Dendritic cell treated with granulocyte-macrophage colony-stimulating factor and Interleukin-4, amounts not matched to agents 40 ng/mL and 50 ng/mL, for 4 days (primary cell): ENCODE measurements around the gene ZNF786.

Source experiments
- H3K27ac Mint-ChIP-seq: one replicate; pipeline ENCODE4 v1.8.0; 2022; ENCODE audit warnings: mild to moderate bottlenecking, mixed read lengths
- H3K27me3 Mint-ChIP-seq: one replicate; pipeline ENCODE4 v1.8.0; 2022; ENCODE audit warnings: mild to moderate bottlenecking, mixed read lengths
- H3K36me3 Mint-ChIP-seq: one replicate; pipeline ENCODE4 v1.8.0; 2022; ENCODE audit warnings: low read depth, mixed read lengths
- H3K4me1 Mint-ChIP-seq: one replicate; pipeline ENCODE4 v1.8.0; 2022; ENCODE audit warnings: low read depth, mixed read lengths
- H3K4me3 Mint-ChIP-seq: one replicate; pipeline ENCODE4 v1.8.0; 2022; ENCODE audit warnings: mild to moderate bottlenecking, moderate library complexity, mixed read lengths
- H3K9me3 Mint-ChIP-seq: one replicate; pipeline ENCODE4 v1.8.0; 2022; ENCODE audit warnings: mixed read lengths
- intact Hi-C: fragments of 100-400 bp; cut with micrococcal nuclease; formaldehyde crosslinking; loops from one replicate; pipeline ENCODE4 v1.15.0; 2022

The ZNF786 gene, protein sequence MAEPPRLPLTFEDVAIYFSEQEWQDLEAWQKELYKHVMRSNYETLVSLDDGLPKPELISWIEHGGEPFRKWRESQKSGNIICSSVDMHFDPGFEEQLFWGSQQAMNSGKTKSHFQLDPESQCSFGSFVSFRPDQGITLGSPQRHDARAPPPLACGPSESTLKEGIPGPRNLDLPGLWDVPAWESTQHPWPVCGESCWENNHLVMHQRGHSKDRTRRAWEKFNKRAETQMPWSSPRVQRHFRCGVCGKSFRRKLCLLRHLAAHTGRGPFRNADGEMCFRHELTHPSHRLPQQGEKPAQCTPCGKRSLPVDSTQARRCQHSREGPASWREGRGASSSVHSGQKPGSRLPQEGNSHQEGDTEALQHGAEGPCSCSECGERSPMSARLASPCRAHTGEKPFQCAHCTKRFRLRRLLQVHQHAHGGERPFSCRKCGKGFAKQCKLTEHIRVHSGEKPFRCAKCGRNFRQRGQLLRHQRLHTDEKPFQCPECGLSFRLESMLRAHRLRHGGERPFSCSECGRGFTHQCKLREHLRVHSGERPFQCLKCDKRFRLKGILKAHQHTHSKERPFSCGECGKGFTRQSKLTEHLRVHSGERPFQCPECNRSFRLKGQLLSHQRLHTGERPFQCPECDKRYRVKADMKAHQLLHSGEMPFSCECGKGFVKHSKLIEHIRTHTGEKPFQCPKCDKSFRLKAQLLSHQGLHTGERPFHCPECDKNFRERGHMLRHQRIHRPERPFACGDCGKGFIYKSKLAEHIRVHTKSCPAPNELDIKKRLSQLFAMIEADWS

DNA sequence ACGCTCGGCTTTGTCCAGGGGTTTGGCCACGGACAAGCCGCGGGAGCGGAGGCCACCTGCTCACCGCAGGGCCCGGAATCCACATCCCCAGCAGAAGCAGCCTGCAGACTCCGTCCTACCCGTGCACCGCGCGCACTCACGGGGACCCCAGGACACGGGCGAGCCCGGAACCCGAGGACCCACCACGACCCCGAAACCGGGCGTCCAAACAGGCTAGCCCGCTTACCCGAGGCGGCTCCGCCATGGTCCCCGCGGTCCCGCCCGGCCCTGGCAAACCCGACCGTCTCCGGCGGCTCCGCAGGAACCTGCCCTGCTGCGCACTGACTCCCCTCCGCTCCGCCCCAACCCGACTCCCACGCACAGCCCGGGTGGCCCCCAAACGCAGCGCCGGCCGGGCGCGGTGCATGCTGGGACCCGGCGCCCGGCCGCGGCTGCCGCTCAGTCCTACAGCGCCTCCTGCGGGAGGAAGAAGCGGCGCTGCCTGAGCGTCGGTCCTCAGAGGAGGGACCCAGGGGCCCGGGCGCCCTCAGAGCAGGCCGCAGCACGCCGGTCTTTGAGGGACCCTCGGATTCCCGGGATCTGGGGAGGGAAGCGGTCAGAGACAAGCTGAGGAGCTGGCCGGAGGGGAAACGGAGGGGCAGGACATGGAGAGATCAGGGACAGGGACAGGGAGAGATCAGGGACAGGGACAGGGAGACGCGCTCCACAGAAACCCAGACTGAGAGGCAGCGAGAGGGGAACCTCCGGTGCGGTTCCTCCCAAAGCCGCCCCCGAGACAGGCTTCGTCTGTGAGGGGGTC is at the start of gene ZNF786:
Gene ZNF786 (minus strand): TSS at position 322 of the 799 bp plus-strand sequence. CDS start 78 bp downstream, at position 244.
- H3K27me3 Mint-ChIP-seq, result no peaks in the 10 kb centered on the region
- peak within 1 kb of the TSS; percentile 98 for H3K4me3 Mint-ChIP-seq
- intact Hi-C loops, result loop anchor here (1.0 to 10.0 kb wide), 5 partner anchors 36 to 586 kb away; partner anchors contain the start of genes EZH2, PDIA4 and ZNF425
- peak within 1 kb of the TSS; percentile 90 for H3K27ac Mint-ChIP-seq
- H3K4me1 Mint-ChIP-seq, result peaks cover 42% of the 10 kb centered on the region
- no peaks in the 10 kb centered on the region for H3K9me3 Mint-ChIP-seq
- peaks cover 12% of the 10 kb centered on the region for H3K36me3 Mint-ChIP-seq

DNA sequence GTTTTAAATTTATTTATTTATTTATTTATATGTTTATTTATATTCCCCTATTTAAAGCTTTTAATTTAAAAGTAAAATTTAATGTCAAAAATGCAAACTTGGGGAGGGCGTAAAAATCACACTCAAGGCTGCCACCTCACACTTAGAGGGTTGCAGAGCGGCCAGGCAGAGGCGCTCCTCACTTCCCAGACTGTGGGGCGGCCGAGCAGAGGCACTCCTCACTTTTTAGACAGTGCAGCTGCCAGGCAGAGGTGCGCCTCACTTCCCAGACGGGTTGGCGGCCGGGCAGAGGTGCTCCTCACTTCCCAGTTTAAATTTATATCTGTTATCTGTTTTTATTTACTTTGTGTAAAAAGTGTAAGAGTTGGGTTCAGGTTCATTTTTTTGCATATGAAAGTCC is 45.6 kb upstream of the ZNF786 start:
- intact Hi-C loops, result no loop called here

DNA sequence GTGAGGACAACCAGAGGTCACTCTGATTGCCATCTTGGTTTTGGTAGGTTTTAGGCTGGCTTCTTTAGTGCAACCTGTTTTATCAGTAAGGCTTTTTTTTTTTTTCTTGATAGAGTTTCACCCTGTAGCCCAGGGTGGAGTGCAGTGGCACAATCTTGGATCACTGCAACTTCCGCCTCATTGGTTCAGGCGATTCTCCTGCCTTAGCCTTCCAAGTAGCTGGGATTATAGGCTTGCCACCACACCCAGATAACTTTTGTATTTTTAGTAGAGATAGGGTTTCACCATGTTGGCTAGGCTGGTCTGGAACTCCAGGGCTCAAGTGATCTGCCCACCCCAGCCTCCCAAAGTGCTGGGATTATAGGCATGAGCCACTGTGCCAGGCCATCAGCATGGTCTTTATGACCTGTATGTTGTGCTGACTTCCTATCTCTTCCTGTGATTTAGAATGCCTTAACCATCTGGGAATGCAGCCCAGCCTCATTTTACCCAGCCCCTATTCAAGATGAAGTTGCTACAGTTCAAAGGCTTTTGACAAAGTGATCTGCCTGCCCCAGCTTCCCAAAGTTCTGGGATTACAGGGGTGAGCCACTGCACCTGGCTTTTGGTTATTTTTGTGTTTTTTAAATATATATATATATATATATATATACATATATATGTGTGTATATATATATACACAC is 42.7 kb upstream of the ZNF786 start:
- Mint-ChIP-seq H3K4me3 (no peak overlapping the region), H3K36me3 (peaks cover 66% of the 10 kb centered on the region), H3K4me1 (peaks cover 5% of the 10 kb centered on the region), H3K27me3 (no peaks in the 10 kb centered on the region), H3K27ac (no peak overlapping the region), H3K9me3 (peaks cover 11% of the 10 kb centered on the region)
- intact Hi-C loops, result no loop called here

More for the DNA sequence above, 45.6 kb upstream of the ZNF786 start:
- peaks cover 48% of the 10 kb centered on the region for H3K36me3 Mint-ChIP-seq
- peaks cover under 1% of the 10 kb centered on the region for H3K9me3 Mint-ChIP-seq
- no peaks in the 10 kb centered on the region for H3K4me1 Mint-ChIP-seq
- no peaks in the 10 kb centered on the region for H3K27me3 Mint-ChIP-seq
- no peak overlapping the region for H3K27ac Mint-ChIP-seq
- H3K4me3 Mint-ChIP-seq, result no peak overlapping the region

DNA sequence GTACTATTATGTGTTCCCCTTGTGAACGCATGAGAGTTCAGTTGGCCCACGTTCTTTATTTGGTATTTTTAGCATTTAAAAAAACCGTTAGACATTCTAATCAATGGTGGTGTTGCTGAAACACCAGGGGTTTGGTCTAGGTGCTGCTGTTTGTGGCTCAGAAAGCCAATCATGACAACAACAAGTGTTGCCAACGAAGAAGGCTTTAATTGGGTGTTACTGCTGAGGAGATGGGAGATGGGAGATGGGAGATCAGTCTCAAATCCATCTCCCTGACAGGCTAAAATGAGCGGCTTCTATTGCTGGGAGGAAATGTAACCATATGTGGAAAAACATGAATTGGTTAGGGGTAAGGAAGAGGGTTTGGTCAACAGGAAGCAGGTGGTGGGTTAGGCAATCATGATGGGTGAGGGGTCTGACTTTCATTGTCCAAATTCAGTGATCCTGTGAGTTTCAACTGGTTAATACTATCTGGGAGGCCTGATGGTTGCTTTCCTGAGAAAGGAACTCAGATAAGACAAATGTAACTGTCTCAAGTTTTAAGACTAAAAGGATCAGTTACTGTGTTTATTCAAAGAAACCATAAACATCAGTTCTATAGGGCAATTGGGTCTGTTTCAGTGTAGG is 40.2 kb upstream of the ZNF786 start:
- peaks cover 11% of the 10 kb centered on the region for H3K9me3 Mint-ChIP-seq
- H3K27me3 Mint-ChIP-seq, result no peaks in the 10 kb centered on the region
- peaks cover 72% of the 10 kb centered on the region for H3K36me3 Mint-ChIP-seq
- no peak overlapping the region for H3K4me3 Mint-ChIP-seq
- no peak overlapping the region for H3K27ac Mint-ChIP-seq
- H3K4me1 Mint-ChIP-seq, result peaks cover 16% of the 10 kb centered on the region
- intact Hi-C loops, result no loop called here

DNA sequence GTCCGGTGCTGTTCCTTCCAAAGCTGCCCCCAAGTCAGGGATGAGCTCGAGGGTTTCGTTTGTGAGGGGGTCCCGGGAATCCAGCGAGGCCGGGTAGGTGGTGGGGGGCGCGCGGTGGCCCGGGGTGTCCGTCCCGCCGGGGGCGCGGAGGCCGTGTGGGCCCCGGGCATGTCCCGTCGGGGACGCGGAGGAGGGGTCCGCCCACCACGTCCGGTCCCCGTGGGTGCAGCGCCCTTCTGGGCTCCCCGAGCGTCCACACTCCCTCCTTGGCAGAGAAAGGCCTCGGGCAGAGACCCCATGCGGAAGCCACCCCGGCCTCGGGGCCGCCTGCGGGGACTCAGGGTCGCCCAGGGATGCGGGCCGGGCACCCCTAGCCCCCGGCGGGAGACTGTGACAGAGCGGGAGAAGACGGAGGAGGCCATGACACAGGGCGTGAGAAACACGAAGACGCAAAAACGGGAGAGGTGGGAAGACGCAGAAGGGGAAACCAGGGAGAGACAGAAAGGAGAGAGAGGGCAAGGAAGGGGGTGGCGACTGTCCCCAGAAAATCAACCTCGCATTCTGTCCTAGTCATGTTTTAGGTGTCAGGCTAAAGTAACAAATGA is 36.2 kb upstream of the ZNF786 start:
- peaks cover 4% of the 10 kb centered on the region for H3K27me3 Mint-ChIP-seq
- peaks cover 11% of the 10 kb centered on the region for H3K9me3 Mint-ChIP-seq
- intact Hi-C loops, result loop anchor here (1.0 to 2.0 kb wide), 4 partner anchors 21 to 186 kb away; partner anchors contain the start of genes PDIA4, ZNF398 and ZNF786
- H3K27ac Mint-ChIP-seq, result peak overlapping the region; percentile 93
- H3K36me3 Mint-ChIP-seq, result peaks cover 50% of the 10 kb centered on the region
- H3K4me1 Mint-ChIP-seq, result peaks cover 32% of the 10 kb centered on the region
- peak overlapping the region; percentile 99 for H3K4me3 Mint-ChIP-seq

DNA sequence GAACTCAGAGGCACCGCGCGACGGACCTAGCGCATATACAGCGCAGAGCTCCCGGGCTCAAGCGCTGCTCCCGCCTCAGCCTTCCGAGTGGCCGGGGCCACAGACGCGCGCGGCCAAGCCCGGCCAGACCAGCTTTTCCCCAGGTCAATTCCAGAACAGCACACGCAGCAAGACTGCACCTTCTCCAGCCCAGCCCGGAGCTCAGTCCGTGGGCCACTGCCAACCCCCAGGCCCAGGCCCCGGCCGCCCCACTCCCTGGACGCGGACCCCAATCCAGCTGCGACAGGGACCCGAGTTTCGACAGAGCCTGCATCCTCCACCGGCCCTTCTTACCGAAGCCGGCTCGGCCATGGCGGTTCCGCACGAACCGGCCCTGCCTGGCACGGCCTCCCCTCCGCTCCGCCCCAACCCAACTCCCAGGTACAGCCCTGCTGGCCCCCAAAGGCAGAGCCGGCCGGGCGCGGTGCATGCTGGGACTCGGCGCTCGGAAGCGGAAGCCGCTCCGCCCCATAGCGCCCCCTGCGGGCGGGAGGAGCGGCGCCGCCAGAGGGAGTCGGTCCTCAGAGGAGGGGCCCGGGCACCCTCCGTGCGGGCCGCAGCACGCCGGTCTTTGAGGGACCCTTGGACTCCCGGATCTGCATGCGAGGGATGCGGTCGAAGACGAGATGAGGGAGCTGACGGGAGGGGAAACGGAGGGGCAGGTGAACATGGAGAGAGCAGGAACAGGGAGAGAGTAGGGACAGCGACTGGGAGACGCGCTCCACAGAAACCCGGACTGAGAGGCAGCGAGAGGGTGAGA is 35.5 kb upstream of the ZNF786 start, which contains the start of gene ZNF425:
Gene ZNF425 (minus strand): TSS at position 462 of the 799 bp plus-strand sequence. CDS start 111 bp downstream, at position 351.
- H3K36me3 Mint-ChIP-seq, result peaks cover 43% of the 10 kb centered on the region
- H3K27ac Mint-ChIP-seq, result peak within 1 kb of the TSS; percentile 93
- peaks cover 10% of the 10 kb centered on the region for H3K9me3 Mint-ChIP-seq
- H3K4me3 Mint-ChIP-seq, result peak within 1 kb of the TSS; percentile 99
- peaks cover 4% of the 10 kb centered on the region for H3K27me3 Mint-ChIP-seq
- H3K4me1 Mint-ChIP-seq, result peaks cover 32% of the 10 kb centered on the region
- intact Hi-C loops, result loop anchor here (1.0 to 2.0 kb wide), 4 partner anchors 21 to 185 kb away; partner anchors contain the start of genes PDIA4, ZNF398 and ZNF786

DNA sequence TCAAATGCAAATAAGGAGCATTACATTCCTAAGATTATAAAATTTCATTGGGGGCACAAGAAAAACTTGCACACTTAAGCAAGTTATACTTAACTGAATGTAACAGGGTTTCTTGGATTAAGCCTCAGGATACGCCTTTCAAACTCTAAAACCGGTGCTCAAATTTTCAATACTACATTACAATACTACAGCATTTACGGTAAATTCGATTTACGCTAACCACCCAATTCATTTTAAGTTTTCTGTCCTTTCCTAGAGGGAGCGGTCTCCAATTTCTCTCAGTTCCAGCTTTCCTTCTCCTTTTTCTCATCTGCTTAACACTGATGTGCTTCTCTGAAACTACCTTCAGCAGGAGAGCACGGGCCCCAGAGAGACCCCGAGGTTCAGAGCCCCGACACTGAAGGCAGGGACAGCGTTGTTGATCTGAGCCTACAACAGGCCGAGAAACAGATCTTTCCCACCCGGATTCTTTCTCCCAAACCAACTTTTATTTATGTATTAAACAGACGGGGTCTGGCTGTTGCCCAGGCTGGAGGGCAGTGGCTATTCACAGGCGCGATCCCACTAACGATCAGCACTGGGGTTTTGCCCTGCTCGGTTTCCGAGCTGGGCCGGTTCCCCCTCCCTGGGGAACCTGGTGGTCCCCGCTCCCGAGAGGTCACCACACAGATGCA is 34.8 kb upstream of the ZNF786 start:
- peaks cover 32% of the 10 kb centered on the region for H3K4me1 Mint-ChIP-seq
- peak overlapping the region; percentile 99 for H3K4me3 Mint-ChIP-seq
- H3K9me3 Mint-ChIP-seq, result peaks cover 2% of the 10 kb centered on the region
- intact Hi-C loops, result no loop called here
- H3K36me3 Mint-ChIP-seq, result peaks cover 36% of the 10 kb centered on the region
- H3K27ac Mint-ChIP-seq, result peak overlapping the region; percentile 93
- H3K27me3 Mint-ChIP-seq, result peaks cover 4% of the 10 kb centered on the region

DNA sequence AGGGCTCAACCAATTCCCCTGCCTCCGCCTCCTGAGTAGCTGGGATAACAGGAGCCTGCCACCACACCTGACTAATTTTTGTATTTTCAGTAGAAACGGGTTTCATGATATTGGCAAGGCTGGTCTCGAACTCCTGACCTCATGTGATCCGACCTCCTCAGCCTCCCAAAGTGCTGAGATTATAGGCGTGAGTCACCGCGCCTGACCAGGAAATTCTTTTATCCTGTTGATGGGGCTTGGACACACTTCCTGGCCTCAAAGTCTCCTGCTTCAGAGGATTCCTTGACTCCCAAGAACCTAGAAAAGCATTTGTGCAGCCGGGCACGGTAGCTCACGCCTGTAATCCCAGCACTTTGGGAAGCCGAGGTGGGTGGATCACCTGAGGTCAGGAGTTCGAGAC is 19.5 kb upstream of the ZNF786 start:
- Mint-ChIP-seq H3K4me3 (no peak overlapping the region), H3K4me1 (no peaks in the 10 kb centered on the region), H3K36me3 (no peaks in the 10 kb centered on the region), H3K9me3 (no peaks in the 10 kb centered on the region), H3K27me3 (no peaks in the 10 kb centered on the region), H3K27ac (no peak overlapping the region)
- intact Hi-C loops, result no loop called here

DNA sequence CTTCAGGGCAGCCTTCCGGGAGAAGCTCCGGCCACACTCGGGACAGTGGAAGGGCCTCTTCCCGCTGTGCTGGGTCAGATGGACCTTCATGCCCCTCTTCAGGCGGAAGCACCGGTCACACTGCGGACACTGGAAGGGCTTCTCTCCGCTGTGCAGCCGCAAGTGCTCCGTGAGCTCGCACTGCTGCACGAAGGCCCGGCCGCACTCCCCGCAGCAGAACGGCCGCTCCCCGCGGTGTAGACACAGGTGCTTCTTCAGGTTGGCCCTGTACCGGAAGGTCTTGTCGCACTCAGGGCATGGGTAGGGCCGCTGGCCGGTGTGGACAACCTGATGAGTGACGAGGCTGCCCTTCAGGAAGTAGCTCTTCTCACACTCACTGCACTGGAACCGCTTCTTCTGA is 14.2 kb upstream of the ZNF786 start:
- no peaks in the 10 kb centered on the region for H3K4me1 Mint-ChIP-seq
- no peak overlapping the region for H3K4me3 Mint-ChIP-seq
- no peaks in the 10 kb centered on the region for H3K9me3 Mint-ChIP-seq
- H3K27me3 Mint-ChIP-seq, result no peaks in the 10 kb centered on the region
- intact Hi-C loops, result no loop called here
- no peaks in the 10 kb centered on the region for H3K36me3 Mint-ChIP-seq
- H3K27ac Mint-ChIP-seq, result no peak overlapping the region

DNA sequence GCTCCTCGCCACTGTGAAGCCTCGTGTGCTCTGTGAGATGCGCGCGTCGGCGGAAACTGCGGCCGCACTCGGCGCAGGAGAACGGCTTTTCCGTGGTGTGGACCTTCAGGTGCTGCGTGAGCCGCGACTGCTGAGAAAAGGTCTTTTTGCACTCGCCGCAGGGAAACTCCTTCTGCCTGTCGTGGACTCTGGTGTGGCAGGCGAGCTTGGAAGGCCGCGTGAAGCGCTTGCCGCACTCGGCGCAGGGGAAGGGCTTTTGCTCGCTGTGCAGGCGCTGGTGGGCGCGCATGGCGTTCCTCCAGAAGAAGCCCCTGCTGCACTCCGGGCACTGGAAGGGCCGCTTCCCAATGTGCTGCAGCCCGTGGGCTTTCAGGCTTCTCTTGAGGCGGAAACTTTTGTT is 13.7 kb upstream of the ZNF786 start:
- Mint-ChIP-seq H3K4me3 (no peak overlapping the region), H3K27me3 (no peaks in the 10 kb centered on the region)
- intact Hi-C loops, result no loop called here

DNA sequence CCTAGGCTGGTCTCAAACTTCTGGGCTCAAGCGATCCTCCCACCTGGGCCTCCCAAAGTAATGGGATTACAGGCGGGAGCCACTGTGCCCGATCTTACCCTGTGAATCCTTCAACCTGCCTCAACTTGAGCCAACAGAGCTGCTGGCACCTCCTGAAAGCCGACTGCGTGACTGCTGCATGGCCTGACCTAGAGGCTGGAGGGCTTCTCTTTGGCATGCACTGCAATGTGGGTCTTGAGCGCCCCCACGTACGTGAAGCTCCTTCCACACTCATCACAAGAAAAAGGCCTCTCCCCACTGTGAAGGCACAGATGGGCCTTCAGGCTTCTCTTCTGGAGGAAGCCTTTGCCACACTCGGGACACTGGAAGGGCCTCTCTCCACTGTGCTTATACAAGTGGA is 12.9 kb upstream of the ZNF786 start:
- Mint-ChIP-seq H3K27me3 (no peaks in the 10 kb centered on the region), H3K4me1 (no peaks in the 10 kb centered on the region), H3K36me3 (no peaks in the 10 kb centered on the region), H3K9me3 (no peaks in the 10 kb centered on the region), H3K27ac (no peak overlapping the region), H3K4me3 (no peak overlapping the region)
- intact Hi-C loops, result no loop called here

More for the DNA sequence above, 13.7 kb upstream of the ZNF786 start:
- no peak overlapping the region for H3K27ac Mint-ChIP-seq
- no peaks in the 10 kb centered on the region for H3K4me1 Mint-ChIP-seq
- H3K9me3 Mint-ChIP-seq, result no peaks in the 10 kb centered on the region
- H3K36me3 Mint-ChIP-seq, result no peaks in the 10 kb centered on the region
